ENCODE data around the gene ATP8A2. TPM values are rescaled to one million over a fixed set of nuclear protein-coding genes. Genes with fewer than 3 reads are reported as not detected.
A peak's percentile ranks its signal among the peaks of the same experiment; 100 is the strongest.
"Not testable (repeated sequence)": the region's sequence is repeated elsewhere in the genome, so short reads cannot be mapped to it uniquely, and the experiment has no call there.

Gene ATP8A2
- total and polyA plus RNA-seq, 5 donors = 0.09 to 0.65 (median 0.22) TPM

- H3K4me3 ChIP-seq (ENCODE audit: low read length) = no peak overlapping the region
- H3K27me3 ChIP-seq (ENCODE audit: control insufficient read depth, insufficient read depth) = no peaks in the 10 kb centered on the region
- no peak for ATAC-seq
- no peak for DNase-seq
- intact Hi-C loops (cut with DNase I) = no loop called here
- H3K4me1 ChIP-seq (ENCODE audit: control insufficient read depth, insufficient read depth, low read length) = no peaks in the 10 kb centered on the region
- no peaks in the 10 kb centered on the region for H3K9me3 ChIP-seq (ENCODE audit: control insufficient read depth, low read length)
- WGBS = 63% methylated on average over 4 of the region's 4 CpGs
- no peak overlapping the region for H3K27ac ChIP-seq (ENCODE audit: low read length)
Observed at GRCh38 chr13:25541434-25542123, 169.8 kb downstream of the ATP8A2 start.

- H3K9me3 ChIP-seq (ENCODE audit: control insufficient read depth, low read length); H3K27ac ChIP-seq (ENCODE audit: low read length); H3K27me3 ChIP-seq (ENCODE audit: control insufficient read depth, insufficient read depth); H3K4me3 ChIP-seq (ENCODE audit: low read length); ATAC-seq; H3K4me1 ChIP-seq (ENCODE audit: control insufficient read depth, insufficient read depth, low read length); DNase-seq; intact Hi-C loops (cut with DNase I): not testable (repeated sequence)
- WGBS = 94% methylated on average over 9 of the region's 9 CpGs
Observed at GRCh38 chr13:25548991-25549390, 177.2 kb downstream of the ATP8A2 start.

GRCh38 chr13:25561812-25562211 lies 190.0 kb downstream of the ATP8A2 start:
- WGBS = 84% methylated on average over 7 of the region's 7 CpGs
- intact Hi-C loops (cut with DNase I) = no loop called here
- Histone ChIP-seq H3K4me1 (ENCODE audit: control insufficient read depth, insufficient read depth, low read length) (no peaks in the 10 kb centered on the region), H3K9me3 (ENCODE audit: control insufficient read depth, low read length) (no peaks in the 10 kb centered on the region), H3K27me3 (ENCODE audit: control insufficient read depth, insufficient read depth) (no peaks in the 10 kb centered on the region), H3K4me3 (ENCODE audit: low read length) (no peak overlapping the region), H3K27ac (ENCODE audit: low read length) (no peak overlapping the region)
- DNase-seq (no peak), ATAC-seq (no peak)

- H3K27ac ChIP-seq (ENCODE audit: low read length) = no peak overlapping the region
- H3K4me3 ChIP-seq (ENCODE audit: low read length) = no peak overlapping the region
- H3K9me3 ChIP-seq (ENCODE audit: control insufficient read depth, low read length) = no peaks in the 10 kb centered on the region
- no peaks in the 10 kb centered on the region for H3K4me1 ChIP-seq (ENCODE audit: control insufficient read depth, insufficient read depth, low read length)
- WGBS = 81% methylated on average over 14 of the region's 14 CpGs
- H3K27me3 ChIP-seq (ENCODE audit: control insufficient read depth, insufficient read depth) = no peaks in the 10 kb centered on the region
- no peak for DNase-seq
- no peak for ATAC-seq
- intact Hi-C loops (cut with DNase I) = loop anchor here in 3 of 4 donors (5.0 kb wide), 1 partner anchor 492 kb away; no protein-coding TSS in a partner anchor
Observed at GRCh38 chr13:25570185-25570584, 198.4 kb downstream of the ATP8A2 start.

GRCh38 chr13:25571237-25571636 lies 199.5 kb downstream of the ATP8A2 start:
- no peak overlapping the region for H3K4me3 ChIP-seq (ENCODE audit: low read length)
- H3K4me1 ChIP-seq (ENCODE audit: control insufficient read depth, insufficient read depth, low read length) = no peaks in the 10 kb centered on the region
- no peak for DNase-seq
- intact Hi-C loops (cut with DNase I) = loop anchor here in 3 of 4 donors (5.0 kb wide), 1 partner anchor 491 kb away; no protein-coding TSS in a partner anchor
- no peaks in the 10 kb centered on the region for H3K9me3 ChIP-seq (ENCODE audit: control insufficient read depth, low read length)
- ATAC-seq = no peak
- no peaks in the 10 kb centered on the region for H3K27me3 ChIP-seq (ENCODE audit: control insufficient read depth, insufficient read depth)
- WGBS = 81% methylated on average over 2 of the region's 2 CpGs
- H3K27ac ChIP-seq (ENCODE audit: low read length) = no peak overlapping the region

DNA sequence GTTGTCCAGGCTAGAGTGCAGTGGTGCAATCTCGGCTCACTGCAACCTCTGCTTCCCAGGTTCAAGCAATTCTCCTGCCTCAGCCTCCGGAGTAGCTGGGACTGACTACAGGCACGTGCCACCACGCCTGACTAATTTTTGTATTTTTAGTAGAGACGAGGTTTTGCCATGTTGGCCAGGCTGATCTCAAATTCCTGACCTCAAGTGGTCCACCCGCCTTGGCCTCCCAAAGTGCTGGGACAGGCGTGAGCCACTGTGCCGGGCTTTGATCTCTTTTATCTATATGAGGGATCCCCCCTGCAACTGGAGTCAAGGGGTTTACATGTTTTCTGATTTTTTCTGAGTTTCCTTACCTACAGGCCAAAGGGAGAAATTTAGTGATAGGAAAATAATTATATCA lies 200.4 kb downstream of the ATP8A2 start:
- not testable (repeated sequence) for DNase-seq; H3K4me3 ChIP-seq (ENCODE audit: low read length); ATAC-seq; H3K9me3 ChIP-seq (ENCODE audit: control insufficient read depth, low read length); H3K27ac ChIP-seq (ENCODE audit: low read length); H3K27me3 ChIP-seq (ENCODE audit: control insufficient read depth, insufficient read depth); H3K4me1 ChIP-seq (ENCODE audit: control insufficient read depth, insufficient read depth, low read length)
- 79% methylated on average over 8 of the region's 8 CpGs for WGBS
- intact Hi-C loops (cut with DNase I) = loop anchor here in 3 of 4 donors (5.0 kb wide), 1 partner anchor 490 kb away; no protein-coding TSS in a partner anchor

DNA sequence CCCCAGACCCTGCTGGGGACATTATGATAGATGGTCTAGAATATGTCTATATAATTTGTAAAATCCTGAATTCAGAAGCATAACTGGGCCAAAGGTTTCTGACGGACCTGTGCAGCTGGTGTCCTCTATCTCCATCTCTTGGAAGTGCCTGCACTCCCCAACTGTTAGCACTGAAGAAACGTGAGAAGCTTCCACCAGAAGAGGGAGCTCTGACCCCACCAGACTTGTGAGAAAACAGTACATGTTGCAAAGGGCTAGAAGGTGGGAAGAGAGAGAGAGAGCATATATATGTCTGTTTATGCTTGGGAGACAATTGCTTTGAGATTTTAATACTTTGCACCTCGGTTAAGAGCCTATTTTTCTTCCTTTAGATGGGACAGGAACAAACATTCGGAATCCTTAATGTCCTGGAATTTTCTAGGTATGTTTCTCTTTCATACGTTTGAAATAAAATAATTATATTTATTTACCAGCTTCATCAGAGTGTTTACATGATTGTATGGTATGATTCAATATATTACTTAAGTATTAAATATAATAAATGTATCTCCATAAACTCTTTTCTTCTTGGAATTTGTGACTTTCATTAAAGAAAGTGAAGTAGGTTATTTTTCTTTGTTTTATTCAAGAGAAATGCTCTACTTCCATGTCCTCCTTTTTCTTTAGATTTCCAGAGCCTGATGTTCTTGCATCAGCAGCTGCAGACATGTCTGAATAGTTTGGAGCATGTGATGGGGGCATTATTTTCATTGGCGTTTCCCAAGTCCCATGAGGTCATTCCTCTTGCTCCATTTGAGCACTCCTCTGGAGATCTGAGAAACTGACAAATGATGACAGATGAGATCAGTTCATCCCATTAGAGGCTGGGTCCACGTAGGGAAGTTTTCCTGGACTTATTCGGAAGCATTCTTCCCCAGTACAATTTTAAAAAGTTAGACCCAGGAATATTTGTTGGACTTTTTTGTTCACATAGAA lies 202.9 kb downstream of the ATP8A2 start:
- no peaks in the 10 kb centered on the region for H3K9me3 ChIP-seq (ENCODE audit: control insufficient read depth, low read length)
- intact Hi-C loops (cut with DNase I) = loop anchor here in 3 of 4 donors (5.0 kb wide), 2 partner anchors 488 to 498 kb away; no protein-coding TSS in a partner anchor
- no peak overlapping the region for H3K27ac ChIP-seq (ENCODE audit: low read length)
- peak; percentile 71 to 74 (median 72) for DNase-seq
- H3K4me1 ChIP-seq (ENCODE audit: control insufficient read depth, insufficient read depth, low read length) = no peaks in the 10 kb centered on the region
- no peak overlapping the region for H3K4me3 ChIP-seq (ENCODE audit: low read length)
- H3K27me3 ChIP-seq (ENCODE audit: control insufficient read depth, insufficient read depth) = peaks cover 3% of the 10 kb centered on the region
- 15% methylated on average over 8 of the region's 8 CpGs for WGBS
- peak; percentile 88 to 89 for ATAC-seq

GRCh38 chr13:25575562-25575961 lies 203.8 kb downstream of the ATP8A2 start:
- H3K4me1 ChIP-seq (ENCODE audit: control insufficient read depth, insufficient read depth, low read length) = no peaks in the 10 kb centered on the region
- H3K27ac ChIP-seq (ENCODE audit: low read length) = no peak overlapping the region
- H3K27me3 ChIP-seq (ENCODE audit: control insufficient read depth, insufficient read depth) = peaks cover 3% of the 10 kb centered on the region
- ATAC-seq (no peak), DNase-seq (no peak)
- intact Hi-C loops (cut with DNase I) = loop anchor here in 1 of 4 donors (5.0 kb wide), 1 partner anchor 497 kb away; no protein-coding TSS in a partner anchor
- H3K4me3 ChIP-seq (ENCODE audit: low read length) = no peak overlapping the region
- WGBS = 22% methylated on average over 5 of the region's 5 CpGs
- no peaks in the 10 kb centered on the region for H3K9me3 ChIP-seq (ENCODE audit: control insufficient read depth, low read length)

DNA sequence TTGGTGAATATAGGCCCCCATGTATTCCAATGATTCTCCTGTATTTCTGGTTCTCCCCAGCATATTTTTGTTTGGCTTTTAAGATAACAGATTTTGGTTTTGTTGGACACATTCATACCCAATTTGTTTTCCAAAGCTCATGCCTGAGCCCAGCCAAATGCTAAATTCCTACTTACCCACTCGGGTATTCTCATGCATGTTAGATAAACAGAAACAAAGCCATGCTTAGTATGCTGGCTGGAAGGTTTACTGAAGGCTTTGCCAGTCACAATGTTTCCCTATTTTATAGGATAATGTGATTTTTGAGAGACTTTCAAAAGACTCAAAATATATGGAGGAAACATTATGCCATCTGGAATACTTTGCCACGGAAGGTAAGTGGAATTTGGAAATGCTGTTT lies 206.8 kb downstream of the ATP8A2 start:
- Histone ChIP-seq H3K4me3 (ENCODE audit: low read length) (no peak overlapping the region), H3K4me1 (ENCODE audit: control insufficient read depth, insufficient read depth, low read length) (no peaks in the 10 kb centered on the region), H3K9me3 (ENCODE audit: control insufficient read depth, low read length) (no peaks in the 10 kb centered on the region), H3K27me3 (ENCODE audit: control insufficient read depth, insufficient read depth) (peaks cover 3% of the 10 kb centered on the region), H3K27ac (ENCODE audit: low read length) (no peak overlapping the region)
- DNase-seq (no peak), ATAC-seq (no peak)
- 52% methylated on average over 2 of the region's 2 CpGs for WGBS
- intact Hi-C loops (cut with DNase I) = loop anchor here in 1 of 4 donors (5.0 kb wide), 1 partner anchor 494 kb away; no protein-coding TSS in a partner anchor

DNA sequence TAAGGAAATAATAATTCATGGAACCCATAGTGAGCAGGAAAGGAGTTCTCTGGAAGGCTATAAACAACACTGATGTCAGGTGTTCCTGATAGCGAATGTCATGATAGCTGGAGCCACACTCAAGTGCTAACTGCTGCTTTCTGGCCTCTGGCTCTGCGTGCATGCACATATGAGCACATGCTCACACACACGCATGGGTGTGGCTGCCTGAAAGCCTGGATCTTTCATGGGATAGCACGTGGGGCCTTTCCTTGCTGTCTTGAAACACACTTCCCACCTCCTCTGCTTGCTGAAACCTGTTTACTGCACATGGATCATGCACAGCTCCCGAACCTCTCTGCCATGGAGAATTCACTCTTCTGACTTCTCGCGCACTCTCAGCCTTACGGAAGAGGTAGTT lies 207.4 kb downstream of the ATP8A2 start:
- ATAC-seq (no peak), DNase-seq (no peak)
- Histone ChIP-seq H3K4me3 (ENCODE audit: low read length) (no peak overlapping the region), H3K9me3 (ENCODE audit: control insufficient read depth, low read length) (no peaks in the 10 kb centered on the region), H3K27me3 (ENCODE audit: control insufficient read depth, insufficient read depth) (peaks cover 3% of the 10 kb centered on the region), H3K27ac (ENCODE audit: low read length) (no peak overlapping the region), H3K4me1 (ENCODE audit: control insufficient read depth, insufficient read depth, low read length) (no peaks in the 10 kb centered on the region)
- WGBS = 87% methylated on average over 8 of the region's 8 CpGs
- intact Hi-C loops (cut with DNase I) = loop anchor here in 1 of 4 donors (5.0 kb wide), 1 partner anchor 493 kb away; no protein-coding TSS in a partner anchor

DNA sequence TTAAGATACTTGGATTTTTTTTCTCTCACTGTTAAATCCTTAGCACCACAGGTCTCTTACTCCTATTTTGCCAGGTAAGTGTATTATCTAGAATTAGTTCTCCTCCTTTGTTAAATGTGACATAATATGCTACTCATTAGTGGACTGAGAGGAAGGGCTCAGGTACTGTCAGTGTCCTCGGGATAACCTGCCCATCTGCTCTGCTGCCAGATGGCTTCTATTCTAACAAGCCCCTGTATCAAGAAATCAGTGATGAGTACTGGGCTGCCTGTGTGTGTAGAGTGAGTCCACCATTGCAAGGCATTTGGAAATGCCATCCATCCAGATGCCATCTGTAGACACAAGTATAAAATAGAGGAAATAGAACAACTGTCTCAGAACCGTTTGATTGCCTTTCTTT lies 209.6 kb downstream of the ATP8A2 start:
- WGBS = 73% methylated on average over 2 of the region's 2 CpGs
- no peak for DNase-seq
- H3K27me3 ChIP-seq (ENCODE audit: control insufficient read depth, insufficient read depth) = peaks cover 3% of the 10 kb centered on the region
- H3K4me1 ChIP-seq (ENCODE audit: control insufficient read depth, insufficient read depth, low read length) = no peaks in the 10 kb centered on the region
- no peak for ATAC-seq
- intact Hi-C loops (cut with DNase I) = no loop called here
- H3K27ac ChIP-seq (ENCODE audit: low read length) = no peak overlapping the region
- H3K4me3 ChIP-seq (ENCODE audit: low read length) = no peak overlapping the region
- no peaks in the 10 kb centered on the region for H3K9me3 ChIP-seq (ENCODE audit: control insufficient read depth, low read length)
